CD4-positive, alpha-beta T cell (primary cell): Measurements from ENCODE around the gene CDH22. TPM values are rescaled to one million over a fixed set of nuclear protein-coding genes. Genes with fewer than 3 reads are reported as not detected.

Experiments
- ATAC-seq: fragments of 200-7000 bp; cut with Tn5 transposase; one replicate; pipeline ENCODE4 v1.10.0; 2022; ENCODE audit warnings: mild to moderate bottlenecking; ENCODE audit not compliant: poor library complexity
- CTCF ChIA-PET: fragments of 350-600 bp; sonication (Branson Sonifier 250); formaldehyde crosslinking; loops from one replicate; lab custom pipeline; 2021; ENCODE audit warnings: antibody characterized with exemption, inconsistent platforms; lab: Charles Lee
- POLR2A ChIA-PET: fragments of 350-600 bp; sonication (Branson Sonifier 250); formaldehyde crosslinking; loops from one replicate; lab custom pipeline; 2021; ENCODE audit warnings: antibody characterized with exemption, inconsistent platforms; lab: Charles Lee
- DNase-seq, 14 experiments: peaks; one replicate each; pipeline ENCODE4 v3.0.0-alpha.2; 2013 to 2020; ENCODE audit warnings: mixed read lengths in 2 of 14
- H3K27ac ChIP-seq, 2 donors: one replicate each; pipeline versions ENCODE4 v1.5.1 to v1.7.0; 2013; ENCODE audit warnings: low read length in 2 of 2, low read depth in 1 of 2, mild to moderate bottlenecking in 1 of 2
- H3K27me3 ChIP-seq, 2 experiments: 1 replicate in 1 of 2; 2 replicates in 1 of 2; pipeline versions ENCODE4 v1.6.1 to v1.7.0; 2013; ENCODE audit warnings: low read length in 2 of 2, control low read depth in 1 of 2, mild to moderate bottlenecking in 1 of 2, moderate library complexity in 1 of 2; ENCODE audit not compliant: insufficient read depth in 2 of 2, control insufficient read depth in 1 of 2
- H3K36me3 ChIP-seq: one replicate; pipeline ENCODE4 v1.6.1; 2013; ENCODE audit warnings: low read length, control low read depth; ENCODE audit not compliant: insufficient read depth
- H3K4me1 ChIP-seq: one replicate; pipeline ENCODE4 v1.6.1; 2013; ENCODE audit warnings: low read length, control low read depth; ENCODE audit not compliant: insufficient read depth
- H3K4me3 ChIP-seq: one replicate; pipeline ENCODE4 v1.5.1; 2013; ENCODE audit warnings: mild to moderate bottlenecking, low read length, moderate library complexity
- H3K9me3 ChIP-seq, 2 experiments: 1 replicate in 1 of 2; 2 replicates in 1 of 2; pipeline versions ENCODE4 v1.6.1 to v1.7.0; 2013; ENCODE audit warnings: low read length in 2 of 2, mild to moderate bottlenecking in 2 of 2, control low read depth in 1 of 2, moderate library complexity in 1 of 2; ENCODE audit not compliant: control insufficient read depth in 1 of 2, insufficient read depth in 1 of 2
- H3K27ac Mint-ChIP-seq: one replicate; pipeline ENCODE4 v1.8.0; 2020; ENCODE audit warnings: mixed read lengths
- H3K27me3 Mint-ChIP-seq: one replicate; pipeline ENCODE4 v1.8.0; 2021; ENCODE audit warnings: mixed read lengths
- H3K36me3 Mint-ChIP-seq: one replicate; pipeline ENCODE4 v1.8.0; 2021; ENCODE audit warnings: low read depth, mixed read lengths
- H3K4me1 Mint-ChIP-seq: one replicate; pipeline ENCODE4 v1.8.0; 2021; ENCODE audit warnings: low read depth, mixed read lengths
- H3K4me3 Mint-ChIP-seq: one replicate; pipeline ENCODE4 v1.8.0; 2020; ENCODE audit warnings: mild to moderate bottlenecking, mixed read lengths
- H3K9me3 Mint-ChIP-seq: one replicate; pipeline ENCODE4 v1.8.0; 2020; ENCODE audit warnings: mixed read lengths
- intact Hi-C, 2 experiments: fragments of 100-400 bp; cut with DNase I in 1 of 2; cut with micrococcal nuclease in 1 of 2; formaldehyde crosslinking; loops; one replicate each; pipeline versions ENCODE4 v1.15.1 to v1.9.0; 2023 to 2025; cut with DNase I, micrococcal nuclease
- total RNA-seq, 174 experiments: library from RNA in 2 of 174; stranded (reverse) in 2 of 174; gene quantifications; one replicate each; pipeline ENCODE4 v1.2.3 and lab custom pipeline; 2021 to 2026
- TF ChIP-seq, protein P1 (sequence below): fragments of 200-600 bp; IDR thresholded peaks from one replicate; pipeline ENCODE4 v1.8.0; 2022; ENCODE audit warnings: antibody characterized with exemption, mild to moderate bottlenecking

The CDH22 gene
- total RNA-seq, 2 experiments from 2014 or later: not detected

DNA sequence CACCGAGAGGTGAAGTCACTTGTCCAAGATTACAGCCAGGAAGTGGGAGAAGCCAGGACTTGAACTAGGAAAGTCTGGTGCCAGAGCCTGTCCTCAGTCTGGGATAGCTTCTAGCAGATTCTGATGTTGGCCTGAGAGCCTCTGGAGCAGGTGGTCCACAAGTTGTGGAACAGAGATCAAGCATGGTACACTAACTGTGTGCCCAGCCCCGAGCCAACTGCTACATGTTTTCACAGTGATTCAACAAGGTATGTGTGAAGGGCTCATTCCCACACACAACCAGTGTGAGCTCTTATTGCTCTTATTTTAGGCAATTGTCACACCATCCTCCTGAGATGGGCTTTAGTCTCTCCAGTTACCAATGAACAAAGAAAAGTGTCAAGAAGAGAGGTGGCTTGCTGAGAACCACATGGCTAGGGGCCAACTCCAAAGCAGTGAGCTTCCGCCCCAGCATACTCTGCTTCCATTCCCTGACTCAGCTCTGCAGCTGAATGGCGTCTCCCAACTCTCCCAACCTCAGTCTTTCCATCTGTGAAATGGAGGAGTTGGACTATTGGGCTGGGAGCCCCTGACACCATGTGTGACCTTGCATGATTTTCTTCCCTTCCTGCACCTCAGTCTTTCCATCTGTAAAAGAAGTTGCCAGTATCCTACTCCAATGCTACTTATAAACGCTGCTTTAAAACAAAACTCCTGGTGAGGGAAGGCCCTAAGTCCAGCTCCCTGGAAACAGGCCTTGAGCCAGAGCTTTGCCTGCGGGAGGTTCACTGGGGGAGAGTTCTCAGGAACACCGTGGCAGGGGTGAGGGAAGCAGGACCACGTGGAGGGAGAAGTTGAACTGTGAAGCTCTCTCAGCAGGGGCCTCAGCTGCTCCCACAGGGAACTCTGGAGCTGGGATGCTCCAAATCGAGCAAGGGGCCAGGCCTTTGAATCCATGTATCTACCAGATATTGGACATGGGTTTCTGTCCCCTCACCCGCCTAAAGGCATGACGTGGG, 40.9 kb downstream of the CDH22 start:
- H3K27ac ChIP-seq: no peak overlapping the region
- H3K4me1 Mint-ChIP-seq: no peaks in the 10 kb centered on the region
- H3K36me3 Mint-ChIP-seq: no peaks in the 10 kb centered on the region
- ATAC-seq: no peak
- no peaks in the 10 kb centered on the region for H3K4me1 ChIP-seq
- intact Hi-C loops: no loop called here
- no peak overlapping the region for H3K27ac Mint-ChIP-seq
- H3K4me3 Mint-ChIP-seq: no peak overlapping the region
- POLR2A ChIA-PET: no interaction called here
- CTCF ChIA-PET: no interaction called here
- H3K27me3 ChIP-seq: peaks cover 27 to 29% of the 10 kb centered on the region in 2 experiments
- H3K4me3 ChIP-seq: no peak overlapping the region
- H3K36me3 ChIP-seq: no peaks in the 10 kb centered on the region
- TF ChIP-seq, protein P1, sequence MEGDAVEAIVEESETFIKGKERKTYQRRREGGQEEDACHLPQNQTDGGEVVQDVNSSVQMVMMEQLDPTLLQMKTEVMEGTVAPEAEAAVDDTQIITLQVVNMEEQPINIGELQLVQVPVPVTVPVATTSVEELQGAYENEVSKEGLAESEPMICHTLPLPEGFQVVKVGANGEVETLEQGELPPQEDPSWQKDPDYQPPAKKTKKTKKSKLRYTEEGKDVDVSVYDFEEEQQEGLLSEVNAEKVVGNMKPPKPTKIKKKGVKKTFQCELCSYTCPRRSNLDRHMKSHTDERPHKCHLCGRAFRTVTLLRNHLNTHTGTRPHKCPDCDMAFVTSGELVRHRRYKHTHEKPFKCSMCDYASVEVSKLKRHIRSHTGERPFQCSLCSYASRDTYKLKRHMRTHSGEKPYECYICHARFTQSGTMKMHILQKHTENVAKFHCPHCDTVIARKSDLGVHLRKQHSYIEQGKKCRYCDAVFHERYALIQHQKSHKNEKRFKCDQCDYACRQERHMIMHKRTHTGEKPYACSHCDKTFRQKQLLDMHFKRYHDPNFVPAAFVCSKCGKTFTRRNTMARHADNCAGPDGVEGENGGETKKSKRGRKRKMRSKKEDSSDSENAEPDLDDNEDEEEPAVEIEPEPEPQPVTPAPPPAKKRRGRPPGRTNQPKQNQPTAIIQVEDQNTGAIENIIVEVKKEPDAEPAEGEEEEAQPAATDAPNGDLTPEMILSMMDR: no peak
- H3K27me3 Mint-ChIP-seq: peaks cover 87% of the 10 kb centered on the region
- DNase-seq: no peak
- peaks cover 0 to 6% of the 10 kb centered on the region in 2 experiments for H3K9me3 ChIP-seq
- peaks cover 3% of the 10 kb centered on the region for H3K9me3 Mint-ChIP-seq

DNA sequence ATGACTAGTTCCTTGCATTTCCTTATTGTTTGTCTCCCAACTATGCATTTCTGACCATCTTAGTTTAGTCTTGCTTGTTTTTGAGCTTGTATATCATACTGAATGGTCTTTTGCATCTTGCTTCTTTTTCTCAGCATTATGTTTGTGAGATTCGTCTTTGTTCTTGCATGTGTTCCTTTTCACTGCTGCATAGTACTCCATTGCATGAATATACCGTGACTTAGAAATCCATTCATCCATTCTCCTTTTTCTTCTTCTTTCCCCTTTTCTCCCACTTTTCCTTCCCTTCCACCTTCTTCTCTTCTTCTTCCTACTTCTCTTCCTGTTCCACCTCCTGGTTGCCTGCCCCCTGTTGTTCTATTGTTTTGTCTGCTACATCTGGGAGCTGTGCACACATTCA, 42.8 kb downstream of the CDH22 start:
- no peak for DNase-seq
- H3K9me3 Mint-ChIP-seq: no peaks in the 10 kb centered on the region
- H3K27me3 Mint-ChIP-seq: peaks cover 88% of the 10 kb centered on the region
- H3K36me3 ChIP-seq: no peaks in the 10 kb centered on the region
- ChIA-PET CTCF (no interaction called here), POLR2A (no interaction called here)
- H3K36me3 Mint-ChIP-seq: no peaks in the 10 kb centered on the region
- H3K4me1 Mint-ChIP-seq: no peaks in the 10 kb centered on the region
- intact Hi-C loops: no loop called here
- H3K27ac ChIP-seq: no peak overlapping the region
- peaks cover 22 to 25% of the 10 kb centered on the region in 2 experiments for H3K27me3 ChIP-seq
- H3K9me3 ChIP-seq: peaks cover 0 to 6% of the 10 kb centered on the region in 2 experiments
- H3K4me3 ChIP-seq: no peak overlapping the region
- H3K27ac Mint-ChIP-seq: no peak overlapping the region
- H3K4me1 ChIP-seq: no peaks in the 10 kb centered on the region
- no peak overlapping the region for H3K4me3 Mint-ChIP-seq
- TF ChIP-seq, protein P1: no peak
- ATAC-seq: no peak

DNA sequence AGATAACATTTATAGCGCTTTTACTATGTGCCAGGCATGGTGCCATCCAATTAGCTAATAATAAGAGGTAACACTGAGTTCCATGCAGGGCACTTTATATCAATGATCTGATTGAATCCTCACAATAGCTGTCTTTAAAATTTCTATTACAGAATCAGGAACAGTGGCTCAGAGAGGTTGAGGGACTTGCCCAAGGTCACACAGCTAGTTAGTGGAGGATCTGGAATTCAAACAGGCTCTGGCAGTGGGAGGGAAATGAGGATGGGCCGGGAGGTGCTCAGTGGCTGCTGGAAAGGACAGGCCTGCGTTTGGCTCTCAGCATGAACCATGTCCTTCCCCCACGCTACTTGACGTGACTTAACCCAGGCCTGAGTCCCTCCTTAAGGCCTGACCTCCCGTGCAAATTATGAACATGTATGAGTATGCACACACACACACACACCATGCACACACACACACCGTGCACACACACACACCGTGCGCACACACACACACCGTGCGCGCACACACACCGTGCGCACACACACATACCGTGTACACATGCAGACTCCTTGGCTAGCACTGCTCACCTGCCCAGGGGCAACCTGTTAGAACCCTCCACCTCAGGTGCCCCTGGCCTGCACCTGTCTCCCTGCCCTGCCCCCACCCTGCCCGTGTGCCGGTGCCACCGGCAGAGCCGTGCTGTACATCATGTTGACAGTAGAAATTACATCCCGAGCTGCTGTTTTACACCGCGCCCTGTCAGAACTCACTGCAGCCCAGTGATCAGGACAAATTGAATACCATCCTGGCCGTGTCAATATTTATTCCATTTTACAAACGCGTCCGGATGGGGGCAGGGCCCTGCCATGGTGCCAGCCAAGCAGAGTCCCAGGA, 43.7 kb downstream of the CDH22 start:
- CTCF ChIA-PET: no interaction called here
- peaks cover 88% of the 10 kb centered on the region for H3K27me3 Mint-ChIP-seq
- no peak overlapping the region for H3K4me3 Mint-ChIP-seq
- Histone ChIP-seq H3K9me3 (peaks cover 0 to 6% of the 10 kb centered on the region in 2 experiments), H3K4me1 (no peaks in the 10 kb centered on the region), H3K27me3 (peaks cover 17% of the 10 kb centered on the region in 2 experiments), H3K4me3 (no peak overlapping the region), H3K27ac (no peak overlapping the region), H3K36me3 (no peaks in the 10 kb centered on the region)
- TF ChIP-seq, protein P1: no peak
- DNase-seq (no peak), ATAC-seq (no peak)
- intact Hi-C loops: no loop called here
- H3K27ac Mint-ChIP-seq: no peak overlapping the region
- H3K9me3 Mint-ChIP-seq: no peaks in the 10 kb centered on the region
- POLR2A ChIA-PET: no interaction called here
- H3K4me1 Mint-ChIP-seq: no peaks in the 10 kb centered on the region
- H3K36me3 Mint-ChIP-seq: no peaks in the 10 kb centered on the region
